Adrenal gland (tissue), 5 donors: ENCODE data around the gene CENPP.

Experiments
- POLR2A ChIP-seq, 2 donors: fragments of 450-650 bp; IDR thresholded peaks; one replicate each; pipeline ENCODE4 v1.6.1; 2017; ENCODE audit warnings: antibody characterized with exemption in 2 of 2, mild to moderate bottlenecking in 2 of 2, moderate library complexity in 1 of 2
- TF ChIP-seq, protein P1 (sequence below), 6 experiments: fragments of 450-650 bp in 4 of 6; fragments of 200-600 bp in 2 of 6; sonication (generic) in 1 of 6; IDR thresholded peaks; 1 replicate in 5 of 6; 2 replicates in 1 of 6; pipeline versions ENCODE4 v1.5.1 to v1.8.0; 2016 to 2021; ENCODE audit warnings: antibody characterized with exemption in 6 of 6, mild to moderate bottlenecking in 2 of 6, moderate library complexity in 1 of 6
- donor health status: DM: no; HTN: no; CAD: no.

DNA sequence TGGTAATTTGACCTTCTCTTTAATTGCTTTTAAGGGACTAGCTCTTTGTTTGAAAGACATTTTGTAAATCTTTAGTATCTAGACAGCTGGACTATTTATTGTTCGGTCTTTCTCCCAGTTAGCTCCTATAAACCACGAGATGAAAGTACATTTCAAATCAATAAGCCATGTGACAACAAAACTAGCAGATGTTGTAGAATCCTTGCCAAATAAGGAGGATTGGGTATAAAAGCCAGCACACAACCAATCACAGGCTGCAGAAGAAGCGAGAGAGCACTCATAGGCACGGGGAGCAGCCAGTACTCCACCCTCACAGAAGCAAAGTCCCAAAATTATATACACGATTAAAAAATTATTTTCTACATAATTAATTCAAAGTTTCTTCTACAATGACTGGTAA lies 106.6 kb downstream of the CENPP start:
- TF ChIP-seq, protein P1, sequence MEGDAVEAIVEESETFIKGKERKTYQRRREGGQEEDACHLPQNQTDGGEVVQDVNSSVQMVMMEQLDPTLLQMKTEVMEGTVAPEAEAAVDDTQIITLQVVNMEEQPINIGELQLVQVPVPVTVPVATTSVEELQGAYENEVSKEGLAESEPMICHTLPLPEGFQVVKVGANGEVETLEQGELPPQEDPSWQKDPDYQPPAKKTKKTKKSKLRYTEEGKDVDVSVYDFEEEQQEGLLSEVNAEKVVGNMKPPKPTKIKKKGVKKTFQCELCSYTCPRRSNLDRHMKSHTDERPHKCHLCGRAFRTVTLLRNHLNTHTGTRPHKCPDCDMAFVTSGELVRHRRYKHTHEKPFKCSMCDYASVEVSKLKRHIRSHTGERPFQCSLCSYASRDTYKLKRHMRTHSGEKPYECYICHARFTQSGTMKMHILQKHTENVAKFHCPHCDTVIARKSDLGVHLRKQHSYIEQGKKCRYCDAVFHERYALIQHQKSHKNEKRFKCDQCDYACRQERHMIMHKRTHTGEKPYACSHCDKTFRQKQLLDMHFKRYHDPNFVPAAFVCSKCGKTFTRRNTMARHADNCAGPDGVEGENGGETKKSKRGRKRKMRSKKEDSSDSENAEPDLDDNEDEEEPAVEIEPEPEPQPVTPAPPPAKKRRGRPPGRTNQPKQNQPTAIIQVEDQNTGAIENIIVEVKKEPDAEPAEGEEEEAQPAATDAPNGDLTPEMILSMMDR (IDR thresholded peaks at IDR 0.05) = no peak
- no peak for TF ChIP-seq POLR2A (IDR thresholded peaks at IDR 0.05)
